SH-SY5Y (cell line): ENCODE data around the gene DNAJC15.

ENCODE experiments used
- GATA2 ChIP-seq: IDR thresholded peaks from 2 replicates; pipeline ENCODE4 v1.6.1; 2011; ENCODE audit warnings: mild to moderate bottlenecking, low read depth, low read length
- GATA3 ChIP-seq: IDR thresholded peaks from 2 replicates; pipeline ENCODE4 v1.6.1; 2011; ENCODE audit warnings: low read depth, mild to moderate bottlenecking, low read length, moderate library complexity

The DNAJC15 gene

DNA sequence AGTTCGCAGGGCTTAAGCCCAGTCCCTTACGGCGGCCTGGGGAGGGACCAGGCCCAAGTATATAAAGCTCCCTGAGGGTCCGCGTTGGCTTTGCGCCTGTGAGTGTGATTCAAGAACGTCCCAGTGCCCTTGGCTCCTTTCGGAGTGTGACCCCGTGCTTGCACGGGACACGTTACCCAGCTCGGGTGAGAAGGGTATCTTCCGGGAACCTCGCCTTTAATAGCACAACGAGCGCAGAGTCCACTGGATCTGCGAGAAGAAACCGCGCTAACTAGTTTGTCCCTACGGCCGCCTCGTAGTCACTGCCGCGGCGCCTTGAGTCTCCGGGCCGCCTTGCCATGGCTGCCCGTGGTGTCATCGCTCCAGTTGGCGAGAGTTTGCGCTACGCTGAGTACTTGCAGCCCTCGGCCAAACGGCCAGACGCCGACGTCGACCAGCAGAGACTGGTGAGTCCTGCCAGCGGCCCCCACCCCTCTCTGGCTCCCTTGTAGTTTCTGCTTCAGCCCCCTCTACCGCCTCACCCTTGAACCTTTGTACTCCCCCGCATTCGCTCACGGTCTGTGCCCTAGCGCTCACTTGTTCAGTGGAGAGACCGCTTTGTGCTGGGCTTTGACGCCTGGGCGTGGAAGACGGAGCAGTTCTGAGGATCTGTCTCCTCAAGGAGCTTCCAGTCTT lies at the start of gene DNAJC15:
DNAJC15 (plus strand) TSS at position 298 of the 675 bp plus-strand sequence; CDS start at position 339, 41 bp downstream.
- TF ChIP-seq GATA3 (no peak), GATA2 (no peak)

DNA sequence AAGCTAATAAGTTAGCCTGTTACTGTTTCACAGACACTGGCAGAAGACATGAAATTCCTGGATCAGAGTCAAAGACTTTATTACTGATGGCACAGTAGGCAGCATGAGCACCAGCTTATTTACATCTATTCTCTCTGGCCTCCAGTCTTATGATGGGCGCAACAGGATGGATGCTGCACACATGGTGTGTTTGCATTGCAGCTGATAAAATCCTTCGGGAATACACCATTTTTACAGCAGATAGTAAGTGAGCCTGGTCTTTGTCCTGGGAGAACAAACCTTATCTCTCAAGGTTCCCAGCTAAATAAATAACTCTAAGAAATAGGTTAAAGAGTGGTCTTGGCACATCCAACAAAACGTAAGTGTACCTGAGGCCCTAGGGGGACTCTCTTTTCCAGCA lies 47.3 kb upstream of the DNAJC15 start:
- TF ChIP-seq GATA3 (no peak), GATA2 (no peak)

DNA sequence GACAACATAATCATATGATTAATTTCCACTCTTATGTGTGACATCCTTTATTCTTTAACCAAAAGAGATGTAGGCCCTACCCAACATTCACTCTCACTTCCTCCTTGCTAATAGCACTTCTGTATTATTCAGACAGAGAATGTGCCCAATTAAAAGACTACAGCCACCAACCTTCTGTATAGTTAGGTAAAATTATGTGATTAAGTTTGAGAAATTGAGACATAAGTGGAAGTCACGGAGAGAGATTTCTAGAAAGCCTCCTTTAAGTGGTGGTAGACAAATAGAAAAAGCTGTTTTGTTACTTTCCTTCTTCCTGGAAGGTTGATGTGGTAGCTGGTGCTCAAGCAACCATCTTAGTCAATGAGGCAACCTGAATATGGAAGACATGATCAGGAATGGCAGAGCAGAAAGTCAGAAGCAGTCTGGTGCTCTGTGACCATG lies 46.1 kb upstream of the DNAJC15 start:
- no peak for TF ChIP-seq GATA2
- TF ChIP-seq GATA3 = no peak

DNA sequence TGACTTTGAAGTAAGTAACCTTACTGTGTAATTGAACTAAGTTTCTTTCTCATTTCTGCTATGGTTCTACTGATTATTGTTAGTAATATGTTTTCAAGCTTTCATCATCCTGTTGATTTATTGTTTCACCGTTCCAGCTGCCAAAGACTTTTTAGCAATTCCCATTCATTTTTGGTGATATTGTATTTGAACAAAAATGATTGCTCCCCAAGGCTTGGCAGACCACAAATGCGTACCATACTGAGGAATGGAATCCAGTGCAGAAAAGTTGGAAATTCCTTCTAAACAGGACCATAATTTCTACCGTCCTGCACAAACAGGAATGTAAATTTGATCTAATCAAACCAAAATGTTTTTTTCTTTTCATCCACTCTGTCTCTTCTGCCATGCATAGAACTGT lies 42.1 kb upstream of the DNAJC15 start:
- TF ChIP-seq GATA3 (no peak), GATA2 (no peak)

DNA sequence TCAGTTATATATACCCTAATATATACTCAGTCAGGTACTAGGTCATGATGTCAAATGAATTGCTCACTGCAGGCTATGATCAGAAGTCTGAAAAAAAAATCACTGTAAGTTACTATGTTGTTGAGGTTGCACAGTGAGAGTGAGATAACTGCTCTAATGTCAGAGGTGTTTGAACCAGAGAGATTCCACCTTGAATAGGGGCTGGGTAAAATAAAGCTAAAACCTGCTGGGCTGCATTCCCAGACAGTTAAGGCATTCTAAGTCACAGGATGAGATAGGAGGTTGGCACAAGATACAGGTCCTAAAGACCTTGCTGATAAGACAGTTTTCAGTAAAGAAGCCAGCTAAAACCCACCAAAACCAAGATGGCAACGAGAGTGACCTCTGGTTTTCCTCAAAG lies 41.5 kb upstream of the DNAJC15 start:
- no peak for TF ChIP-seq GATA3
- TF ChIP-seq GATA2 = no peak

DNA sequence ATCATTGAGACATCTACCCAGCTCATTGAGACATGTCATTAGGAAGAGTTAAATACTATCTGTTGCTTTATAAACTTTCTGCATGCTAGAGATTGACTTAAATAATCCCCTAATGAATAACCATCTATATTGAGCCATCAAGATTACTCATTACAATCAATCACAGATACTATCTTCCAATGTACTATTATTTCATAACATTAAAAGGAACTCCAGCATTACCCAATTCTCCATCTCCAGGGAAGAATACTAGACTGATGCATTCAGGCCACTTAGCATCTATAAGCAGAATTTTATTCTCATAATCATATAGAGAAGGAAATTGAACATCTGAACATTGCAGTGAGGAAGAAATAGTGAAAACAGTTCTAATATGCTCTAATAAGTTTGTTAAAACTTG lies 39.4 kb upstream of the DNAJC15 start:
- no peak for TF ChIP-seq GATA3
- TF ChIP-seq GATA2 = no peak

DNA sequence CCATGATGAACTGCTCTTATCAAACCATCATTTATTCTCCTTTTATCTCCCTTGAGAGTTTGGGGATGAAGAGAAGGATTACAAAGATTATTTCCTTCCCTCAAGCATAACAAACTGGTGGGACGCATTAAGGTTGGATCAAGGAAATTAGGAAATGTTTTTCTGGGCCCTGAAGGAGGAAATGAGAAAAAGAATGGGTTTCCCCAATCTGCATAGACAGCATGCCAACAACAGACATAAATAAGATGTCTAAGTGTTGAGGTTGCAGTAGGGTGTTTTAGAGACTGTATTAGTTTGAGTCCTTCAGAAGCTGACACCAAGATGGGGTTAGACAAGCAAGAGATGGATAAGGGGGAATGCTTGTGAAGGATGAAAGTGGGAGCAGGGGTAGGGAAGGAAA lies 38.7 kb upstream of the DNAJC15 start:
- TF ChIP-seq GATA2 (no peak), GATA3 (no peak)

DNA sequence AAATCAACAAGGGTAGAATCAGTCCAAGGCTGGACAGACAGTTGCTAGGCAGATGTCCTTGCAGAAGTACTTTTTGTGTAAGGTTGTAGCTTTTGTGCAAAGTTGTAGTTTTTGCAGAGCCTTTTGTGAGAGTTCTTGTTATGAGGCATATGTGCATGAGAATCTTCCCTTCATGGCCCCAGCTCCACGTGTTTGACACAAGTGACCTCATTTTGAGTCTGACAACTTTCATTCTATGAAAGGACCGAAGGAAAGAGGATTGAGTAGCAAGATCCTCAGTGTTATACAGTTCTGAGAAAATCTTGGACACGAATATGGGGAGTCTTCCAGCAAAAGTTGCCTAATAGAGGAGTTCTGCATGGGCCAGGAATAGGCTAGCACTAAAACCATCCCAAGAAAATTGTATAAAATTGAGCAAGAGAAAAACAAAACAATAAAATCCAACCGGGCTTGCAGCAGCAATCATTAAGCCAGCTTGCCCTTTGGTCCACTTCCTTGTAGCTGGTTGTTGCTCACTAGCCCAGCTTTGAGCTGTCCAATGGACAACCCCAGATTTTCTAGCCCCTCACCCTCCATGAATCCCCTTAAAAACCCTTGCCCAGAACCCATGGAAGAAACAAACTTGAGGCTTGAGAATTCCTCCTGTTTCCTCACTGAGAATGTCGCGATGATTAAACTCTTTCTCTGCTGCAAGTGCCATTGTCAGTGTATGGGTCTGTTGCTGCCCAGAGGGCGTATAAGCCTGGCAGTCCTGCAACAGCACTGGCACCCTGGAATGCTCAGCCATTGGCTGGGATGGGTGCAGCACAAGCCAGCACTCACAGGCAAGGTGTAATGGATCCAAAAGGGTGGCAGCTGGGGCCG lies 37.8 kb upstream of the DNAJC15 start:
- TF ChIP-seq GATA3 (no peak), GATA2 (no peak)

DNA sequence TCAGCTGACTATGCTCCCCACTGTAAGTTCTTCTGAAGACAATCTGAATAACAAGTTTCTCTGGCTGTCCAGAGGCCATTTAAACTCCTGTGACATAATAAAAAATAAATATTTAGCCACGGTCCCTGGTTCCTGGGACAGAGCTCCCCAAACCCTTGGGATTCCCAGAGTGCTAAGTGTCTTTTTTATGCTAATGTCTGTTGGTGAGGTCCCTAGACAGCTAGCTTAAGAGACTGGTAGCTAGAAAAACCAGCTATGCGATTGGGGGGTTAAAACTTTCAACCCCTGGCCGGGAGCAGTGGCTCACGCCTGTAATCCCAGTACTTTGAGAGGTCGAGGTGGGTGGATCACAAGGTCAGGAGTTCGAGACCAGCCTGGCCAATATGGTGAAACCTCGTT lies 37.2 kb upstream of the DNAJC15 start:
- TF ChIP-seq GATA2 (no peak), GATA3 (no peak)

DNA sequence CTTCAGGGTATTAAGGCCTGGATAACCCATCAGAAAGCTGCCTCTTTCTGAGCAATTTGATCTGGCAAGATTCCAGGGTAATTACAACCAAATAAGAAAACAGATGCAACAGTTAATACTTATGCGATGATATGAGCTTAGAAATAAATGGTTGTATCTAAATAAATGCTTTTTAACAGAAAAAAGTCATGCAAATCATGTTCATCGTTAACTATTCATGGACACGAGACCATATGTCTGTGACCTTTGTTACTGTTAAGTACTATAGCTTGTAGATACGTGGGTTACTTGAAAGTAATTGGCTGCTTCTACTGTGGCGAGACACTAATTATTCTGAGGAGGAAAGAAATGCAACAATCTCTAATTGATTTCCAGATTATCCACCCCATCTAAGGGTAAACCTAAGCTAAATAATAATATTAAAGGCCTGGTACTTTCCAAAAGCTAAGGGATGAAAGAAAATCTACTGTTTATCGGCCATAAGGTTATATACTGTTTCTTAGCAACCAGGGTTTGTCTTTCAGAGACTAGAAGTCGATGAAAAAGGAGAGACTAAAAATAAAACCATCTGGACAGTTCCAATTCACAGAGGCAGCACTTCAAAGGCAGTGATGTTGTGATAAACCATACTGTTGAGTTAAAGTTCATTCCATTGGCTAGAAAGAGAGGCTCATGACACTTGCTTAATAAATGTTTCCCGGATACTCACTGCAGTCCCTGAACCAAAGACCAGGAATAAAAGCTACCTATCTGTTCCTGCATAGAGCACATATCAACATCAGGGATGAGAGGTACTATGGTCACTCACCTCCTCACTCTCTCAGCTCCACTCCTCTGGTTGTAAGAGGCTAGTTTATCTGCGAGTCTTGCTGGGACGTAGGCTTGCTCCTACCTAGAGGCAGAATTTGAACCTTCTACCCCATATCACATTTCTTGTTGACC lies 32.8 kb upstream of the DNAJC15 start:
- TF ChIP-seq GATA3 = no peak
- TF ChIP-seq GATA2 = no peak

DNA sequence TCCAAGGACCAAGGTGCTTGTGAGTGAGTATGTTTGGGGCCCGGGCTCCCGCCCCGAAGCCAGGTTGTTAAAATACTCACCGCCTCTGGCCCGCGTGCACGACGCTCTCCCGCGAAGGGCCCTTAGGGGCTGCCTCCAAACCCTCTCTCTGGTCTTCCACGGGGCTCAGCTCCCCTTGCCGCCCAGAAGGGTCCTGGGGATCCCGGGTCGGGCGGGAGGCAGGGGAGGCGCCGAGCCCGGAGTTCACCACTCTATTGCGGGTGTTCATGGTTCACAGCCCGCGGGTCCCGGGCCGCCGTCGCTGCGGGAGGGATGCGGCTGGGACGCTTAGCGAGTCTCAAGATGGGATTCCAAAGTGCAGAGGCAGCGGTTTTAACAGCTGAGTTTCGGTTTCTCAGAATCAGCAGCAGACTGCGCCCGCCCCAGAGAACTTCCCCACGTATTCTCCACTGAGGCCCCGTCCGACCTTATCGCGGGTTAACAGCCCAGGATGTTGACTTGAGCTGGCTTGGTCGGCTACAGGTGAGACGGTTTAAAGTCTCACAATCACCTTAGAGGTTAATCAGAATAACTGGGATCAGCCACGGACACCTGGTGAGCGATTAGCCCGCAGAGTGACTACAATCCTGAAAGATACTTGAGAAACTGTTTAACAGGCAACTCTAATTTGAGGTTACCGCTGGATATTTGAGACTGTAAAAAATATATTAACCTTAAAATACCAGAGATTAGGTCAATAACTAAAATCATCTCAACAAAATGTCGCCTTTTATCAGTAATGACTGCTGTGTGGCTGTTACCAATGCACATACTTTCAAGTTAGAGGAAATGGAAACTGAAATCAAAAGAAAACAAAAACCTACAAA lies 31.3 kb upstream of the DNAJC15 start, which contains the start of gene EPSTI1:
EPSTI1 (minus strand) TSS at position 344 of the 866 bp plus-strand sequence; CDS start at position 268, 76 bp downstream.
- TF ChIP-seq GATA3 = no peak
- TF ChIP-seq GATA2 = no peak

DNA sequence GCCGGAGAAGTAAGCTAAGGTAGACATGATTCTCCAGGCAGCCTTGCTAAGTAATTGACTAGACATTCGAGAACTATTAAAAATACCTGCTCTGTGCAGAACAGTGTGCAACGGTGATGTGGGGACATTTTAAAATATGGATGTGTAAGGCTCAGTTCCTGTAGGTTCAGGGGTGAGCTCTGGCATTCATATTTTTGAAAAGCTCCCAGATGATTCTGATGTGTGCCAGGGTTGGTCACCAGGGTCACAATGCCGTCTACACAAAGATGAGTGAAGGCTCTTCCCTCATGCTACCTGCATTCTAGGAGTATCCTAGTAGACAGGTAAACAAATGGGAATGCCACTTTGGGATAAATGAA lies 30.6 kb upstream of the DNAJC15 start:
- TF ChIP-seq GATA2 = no peak
- no peak for TF ChIP-seq GATA3

DNA sequence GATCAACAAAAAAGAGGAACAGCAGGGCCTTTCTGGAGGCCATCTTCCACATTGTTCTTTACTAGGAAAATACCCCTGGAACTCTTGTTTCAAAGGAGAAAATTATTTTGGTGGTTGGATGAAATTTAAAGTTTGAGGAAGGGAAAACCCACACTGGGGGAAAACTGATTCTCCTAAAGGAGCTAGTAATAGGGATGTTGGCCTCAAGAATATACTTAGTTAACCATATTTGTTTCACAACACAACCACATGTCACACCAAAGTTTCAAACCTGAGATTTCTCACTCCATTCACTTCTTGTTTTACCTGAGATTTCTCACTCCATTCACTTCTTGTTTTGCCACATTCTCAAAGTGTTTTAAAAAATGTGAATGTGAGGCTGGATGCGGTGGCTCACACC lies 28.5 kb upstream of the DNAJC15 start:
- no peak for TF ChIP-seq GATA2
- no peak for TF ChIP-seq GATA3
